Activated CD4-positive, alpha-beta T cell treated with anti-CD3 and anti-CD28 coated beads, Interleukin-2, amount 10 ng/mL, durations not matched to agents 7 days and 5 days (primary cell): Measurements from ENCODE around the gene FXYD6. TPM values are rescaled to one million over a fixed set of nuclear protein-coding genes. Genes with fewer than 3 reads are reported as not detected.
"Not testable (repeated sequence)": the region's sequence is repeated elsewhere in the genome, so short reads cannot be mapped to it uniquely, and the experiment has no call there.

Experiments
- CTCF ChIA-PET: fragments of 350-600 bp; sonication (Branson Sonifier 250); formaldehyde crosslinking; loops from one replicate; lab custom pipeline; 2021; ENCODE audit warnings: antibody characterized with exemption; lab: Charles Lee
- POLR2A ChIA-PET: fragments of 350-600 bp; sonication (Branson Sonifier 250); formaldehyde crosslinking; loops from one replicate; lab custom pipeline; 2021; ENCODE audit warnings: antibody characterized with exemption; lab: Charles Lee
- DNase-seq: peaks from one replicate; pipeline ENCODE4 v3.0.0-alpha.2; 2020
- H3K27ac Mint-ChIP-seq: one replicate; pipeline ENCODE4 v1.8.0; 2021; ENCODE audit warnings: mild to moderate bottlenecking, moderate library complexity, mixed read lengths
- H3K27me3 Mint-ChIP-seq: one replicate; pipeline ENCODE4 v1.8.0; 2021; ENCODE audit warnings: mixed read lengths
- H3K36me3 Mint-ChIP-seq: one replicate; pipeline ENCODE4 v1.8.0; 2021; ENCODE audit warnings: low read depth, mixed read lengths
- H3K4me1 Mint-ChIP-seq: one replicate; pipeline ENCODE4 v1.8.0; 2021; ENCODE audit warnings: mixed read lengths
- H3K4me3 Mint-ChIP-seq: one replicate; pipeline ENCODE4 v1.8.0; 2021; ENCODE audit warnings: mild to moderate bottlenecking, moderate library complexity, mixed read lengths
- H3K9me3 Mint-ChIP-seq: one replicate; pipeline ENCODE4 v1.8.0; 2021; ENCODE audit warnings: mixed read lengths
- total RNA-seq, 2 experiments: library from RNA; stranded (reverse); gene quantifications; one replicate each; pipeline ENCODE4 v1.2.3, GENCODE V29; 2021

FXYD6 gene
- total RNA-seq, 2 experiments from 2014 or later, result not detected

- Mint-ChIP-seq H3K27me3 (no peaks in the 10 kb centered on the region), H3K4me3 (no peak overlapping the region), H3K4me1 (peaks cover 69% of the 10 kb centered on the region), H3K36me3 (no peaks in the 10 kb centered on the region), H3K9me3 (no peaks in the 10 kb centered on the region), H3K27ac (no peak overlapping the region)
- POLR2A ChIA-PET, result no interaction called here
- CTCF ChIA-PET, result interaction anchor here (0.6 to 6.4 kb wide), 13 partner anchors 8 to 393 kb away, joined by 3 to 73 read pairs (median 4); no protein-coding TSS in a partner anchor
- no peak for DNase-seq
Measured at GRCh38 chr11:117819096-117820040, 57.1 kb downstream of the FXYD6 start.

GRCh38 chr11:117818041-117818873, 58.2 kb downstream of the FXYD6 start:
- Mint-ChIP-seq H3K27me3 (no peaks in the 10 kb centered on the region), H3K36me3 (no peaks in the 10 kb centered on the region), H3K4me3 (no peak overlapping the region), H3K27ac (peak overlapping the region; percentile 92), H3K4me1 (peaks cover 68% of the 10 kb centered on the region), H3K9me3 (no peaks in the 10 kb centered on the region)
- DNase-seq, result peak; percentile 37
- CTCF ChIA-PET, result interaction anchor here (0.7 to 6.4 kb wide), 27 partner anchors 9 to 392 kb away, joined by 3 to 73 read pairs (median 4); partner anchors contain the start of gene DSCAML1
- POLR2A ChIA-PET, result no interaction called here

GRCh38 chr11:117817368-117818040, 59.0 kb downstream of the FXYD6 start:
- no peaks in the 10 kb centered on the region for H3K9me3 Mint-ChIP-seq
- peaks cover 64% of the 10 kb centered on the region for H3K4me1 Mint-ChIP-seq
- no peaks in the 10 kb centered on the region for H3K36me3 Mint-ChIP-seq
- DNase-seq, result peak; percentile 85
- no peak overlapping the region for H3K4me3 Mint-ChIP-seq
- H3K27me3 Mint-ChIP-seq, result no peaks in the 10 kb centered on the region
- H3K27ac Mint-ChIP-seq, result peak overlapping the region; percentile 92
- ChIA-PET CTCF (interaction anchor here (0.7 to 6.4 kb wide), 30 partner anchors 10 to 391 kb away, joined by 3 to 73 read pairs (median 4); partner anchors contain the start of gene DSCAML1), POLR2A (no interaction called here)

- Mint-ChIP-seq H3K4me3 (no peak overlapping the region), H3K27me3 (no peaks in the 10 kb centered on the region), H3K9me3 (no peaks in the 10 kb centered on the region), H3K4me1 (peaks cover 59% of the 10 kb centered on the region), H3K36me3 (no peaks in the 10 kb centered on the region), H3K27ac (peak overlapping the region; percentile 92)
- no peak for DNase-seq
- ChIA-PET CTCF (interaction anchor here (0.8 to 6.4 kb wide), 26 partner anchors 9 to 390 kb away, joined by 3 to 73 read pairs (median 5); partner anchors contain the start of gene DSCAML1), POLR2A (interaction anchor here (0.6 kb wide), 1 partner anchor 1066 kb away, joined by 7 read pairs; no protein-coding TSS in a partner anchor)
Measured at GRCh38 chr11:117816846-117817367, 59.6 kb downstream of the FXYD6 start.

- no peaks in the 10 kb centered on the region for H3K9me3 Mint-ChIP-seq
- ChIA-PET CTCF (interaction anchor here (0.9 to 6.4 kb wide), 21 partner anchors 8 to 390 kb away, joined by 3 to 73 read pairs (median 6); partner anchors contain the start of gene FXYD2), POLR2A (interaction anchor here (0.6 to 0.7 kb wide), 2 partner anchors 8 to 1066 kb away, joined by 5 to 7 read pairs; partner anchors contain the start of gene FXYD2)
- H3K4me1 Mint-ChIP-seq, result peaks cover 56% of the 10 kb centered on the region
- H3K4me3 Mint-ChIP-seq, result peak overlapping the region; percentile 28
- no peak for DNase-seq
- H3K27ac Mint-ChIP-seq, result peak overlapping the region; percentile 93
- H3K27me3 Mint-ChIP-seq, result no peaks in the 10 kb centered on the region
- H3K36me3 Mint-ChIP-seq, result no peaks in the 10 kb centered on the region
Measured at GRCh38 chr11:117816151-117816741, 60.2 kb downstream of the FXYD6 start.

- POLR2A ChIA-PET, result interaction anchor here (0.7 to 1.1 kb wide), 2 partner anchors 8 to 9 kb away, joined by 3 to 5 read pairs; partner anchors contain the start of gene FXYD2
- H3K4me1 Mint-ChIP-seq, result peaks cover 56% of the 10 kb centered on the region
- H3K27me3 Mint-ChIP-seq, result no peaks in the 10 kb centered on the region
Measured at GRCh38 chr11:117815262-117815803, 61.1 kb downstream of the FXYD6 start.

GRCh38 chr11:117814766-117815261, 61.6 kb downstream of the FXYD6 start:
- Mint-ChIP-seq H3K27ac (peak overlapping the region; percentile 93), H3K4me3 (peak overlapping the region; percentile 35), H3K4me1 (peaks cover 58% of the 10 kb centered on the region), H3K27me3 (peaks cover 2% of the 10 kb centered on the region), H3K36me3 (no peaks in the 10 kb centered on the region), H3K9me3 (no peaks in the 10 kb centered on the region)
- peak; percentile 85 for DNase-seq
- ChIA-PET CTCF (interaction anchor here (0.9 to 6.4 kb wide), 13 partner anchors 7 to 388 kb away, joined by 3 to 73 read pairs (median 6); no protein-coding TSS in a partner anchor), POLR2A (interaction anchor here (1.1 kb wide), 1 partner anchor 8 kb away, joined by 3 read pairs; no protein-coding TSS in a partner anchor)

More at GRCh38 chr11:117815262-117815803, 61.1 kb downstream of the FXYD6 start:
- peak overlapping the region; percentile 93 for H3K27ac Mint-ChIP-seq
- no peaks in the 10 kb centered on the region for H3K36me3 Mint-ChIP-seq
- DNase-seq, result peak; percentile 65
- H3K4me3 Mint-ChIP-seq, result peak overlapping the region; percentile 35
- H3K9me3 Mint-ChIP-seq, result no peaks in the 10 kb centered on the region
- CTCF ChIA-PET, result interaction anchor here (0.8 to 6.4 kb wide), 17 partner anchors 8 to 389 kb away, joined by 3 to 73 read pairs (median 4); partner anchors contain the start of gene FXYD2

GRCh38 chr11:117814204-117814765, 62.2 kb downstream of the FXYD6 start:
- Mint-ChIP-seq H3K4me3 (no peak overlapping the region), H3K4me1 (peaks cover 63% of the 10 kb centered on the region), H3K9me3 (no peaks in the 10 kb centered on the region), H3K36me3 (no peaks in the 10 kb centered on the region), H3K27me3 (peaks cover 4% of the 10 kb centered on the region), H3K27ac (peak overlapping the region; percentile 93)
- ChIA-PET POLR2A (no interaction called here), CTCF (interaction anchor here (1.2 to 6.4 kb wide), 7 partner anchors 7 to 388 kb away, joined by 3 to 73 read pairs (median 10); no protein-coding TSS in a partner anchor)
- DNase-seq, result no peak

- POLR2A ChIA-PET, DNase-seq, H3K9me3 Mint-ChIP-seq, H3K36me3 Mint-ChIP-seq, H3K27ac Mint-ChIP-seq, H3K27me3 Mint-ChIP-seq, H3K4me3 Mint-ChIP-seq: not testable (repeated sequence)
- H3K4me1 Mint-ChIP-seq, result peaks cover 34% of the 10 kb centered on the region
- CTCF ChIA-PET, result interaction anchor here (1.4 to 4.7 kb wide), 7 partner anchors 7 to 243 kb away, joined by 4 to 73 read pairs (median 17); partner anchors contain the start of gene FXYD2
Measured at GRCh38 chr11:117810056-117810451, 66.4 kb downstream of the FXYD6 start.

- Mint-ChIP-seq H3K4me3 (no peak overlapping the region), H3K36me3 (no peaks in the 10 kb centered on the region), H3K27me3 (peaks cover 10% of the 10 kb centered on the region), H3K9me3 (no peaks in the 10 kb centered on the region), H3K4me1 (peaks cover 28% of the 10 kb centered on the region), H3K27ac (no peak overlapping the region)
- ChIA-PET POLR2A (no interaction called here), CTCF (interaction anchor here (0.5 to 4.7 kb wide), 15 partner anchors 8 to 955 kb away, joined by 3 to 73 read pairs (median 9); partner anchors contain the start of gene FXYD2)
- peak; percentile 56 for DNase-seq
Measured at GRCh38 chr11:117809236-117810055, 67.0 kb downstream of the FXYD6 start.
